GM18873 (cell line): ENCODE data around the gene ACMSD.

Source experiments
- ATAC-seq: cut with Tn5 transposase; IDR thresholded peaks from one replicate; pipeline ENCODE4 v1.9.1; 2021; ENCODE audit warnings: mild to moderate bottlenecking, moderate library complexity, moderate number of reproducible peaks; ENCODE audit not compliant: unreplicated experiment, low FRiP score

ACMSD gene

GRCh38 chr2:134934641-134935040 is 96.2 kb downstream of the ACMSD start:
- no peak for ATAC-seq

- no peak for ATAC-seq
These were observed 98.3 kb downstream of the ACMSD start for GRCh38 chr2:134936691-134937090.

GRCh38 chr2:134943540-134943939 is 105.1 kb downstream of the ACMSD start:
- peak; percentile 57 for ATAC-seq

- no peak for ATAC-seq
These were observed 106.6 kb downstream of the ACMSD start for GRCh38 chr2:134944975-134945374.

GRCh38 chr2:134946073-134946472 is 107.7 kb downstream of the ACMSD start:
- ATAC-seq: no peak

- no peak for ATAC-seq
These were observed 111.7 kb downstream of the ACMSD start for GRCh38 chr2:134949981-134950708.

GRCh38 chr2:134950886-134951285 is 112.5 kb downstream of the ACMSD start:
- ATAC-seq: no peak
